Nephron (organoid): ENCODE measurements around the gene ARHGAP40.

Experiments used
- H3K27ac Mint-ChIP-seq, 3 experiments: 2 replicates each; pipeline ENCODE4 v1.8.0; 2020; ENCODE audit warnings: mixed read lengths in 3 of 3, mild to moderate bottlenecking in 2 of 3, moderate library complexity in 1 of 3
- H3K27me3 Mint-ChIP-seq: 2 replicates; pipeline ENCODE4 v1.8.0; 2021; ENCODE audit warnings: low read depth, mild to moderate bottlenecking, moderate library complexity, mixed read lengths
- H3K36me3 Mint-ChIP-seq: 2 replicates; pipeline ENCODE4 v1.8.0; 2020; ENCODE audit warnings: low read depth, mixed read lengths
- H3K4me1 Mint-ChIP-seq: 2 replicates; pipeline ENCODE4 v1.8.0; 2020; ENCODE audit warnings: mixed read lengths
- H3K4me3 Mint-ChIP-seq, 3 experiments: 2 replicates each; pipeline ENCODE4 v1.8.0; 2020; ENCODE audit warnings: mild to moderate bottlenecking in 3 of 3, mixed read lengths in 3 of 3, moderate library complexity in 2 of 3
- H3K9me3 Mint-ChIP-seq: 2 replicates; pipeline ENCODE4 v1.8.0; 2020; ENCODE audit warnings: mixed read lengths
- TF ChIP-seq, protein P1 (sequence below), 3 experiments: fragments of 200-600 bp; sonication (generic); IDR thresholded peaks; one replicate each; pipeline ENCODE4 v1.5.0; 2021; ENCODE audit warnings: antibody characterized with exemption in 3 of 3; ENCODE audit not compliant: unreplicated experiment in 3 of 3

Gene ARHGAP40

DNA sequence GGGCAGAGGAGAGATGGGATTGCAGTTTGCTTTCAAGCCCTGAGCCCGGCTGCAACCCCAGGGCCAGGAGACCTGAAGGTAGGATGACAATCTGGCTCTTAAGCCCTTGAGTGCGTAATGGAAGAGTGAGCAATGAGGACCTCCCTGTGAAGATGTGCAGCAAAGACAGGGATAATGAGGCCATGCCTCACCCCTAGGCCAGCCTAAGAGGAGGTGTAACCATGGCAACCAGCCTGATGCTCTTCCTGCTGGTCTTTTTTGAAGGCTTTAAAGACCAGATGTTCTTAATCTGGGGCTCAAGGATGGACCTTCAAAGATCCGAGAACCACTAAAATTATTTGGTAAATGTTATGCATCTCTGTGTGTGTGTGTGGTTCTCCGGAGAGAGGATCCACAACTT, 8.2 kb downstream of the ARHGAP40 start:
- H3K27me3 Mint-ChIP-seq: peaks cover 54% of the 10 kb centered on the region
- H3K4me1 Mint-ChIP-seq: no peaks in the 10 kb centered on the region
- H3K4me3 Mint-ChIP-seq: no peak overlapping the region
- H3K9me3 Mint-ChIP-seq: no peaks in the 10 kb centered on the region
- TF ChIP-seq, protein P1, sequence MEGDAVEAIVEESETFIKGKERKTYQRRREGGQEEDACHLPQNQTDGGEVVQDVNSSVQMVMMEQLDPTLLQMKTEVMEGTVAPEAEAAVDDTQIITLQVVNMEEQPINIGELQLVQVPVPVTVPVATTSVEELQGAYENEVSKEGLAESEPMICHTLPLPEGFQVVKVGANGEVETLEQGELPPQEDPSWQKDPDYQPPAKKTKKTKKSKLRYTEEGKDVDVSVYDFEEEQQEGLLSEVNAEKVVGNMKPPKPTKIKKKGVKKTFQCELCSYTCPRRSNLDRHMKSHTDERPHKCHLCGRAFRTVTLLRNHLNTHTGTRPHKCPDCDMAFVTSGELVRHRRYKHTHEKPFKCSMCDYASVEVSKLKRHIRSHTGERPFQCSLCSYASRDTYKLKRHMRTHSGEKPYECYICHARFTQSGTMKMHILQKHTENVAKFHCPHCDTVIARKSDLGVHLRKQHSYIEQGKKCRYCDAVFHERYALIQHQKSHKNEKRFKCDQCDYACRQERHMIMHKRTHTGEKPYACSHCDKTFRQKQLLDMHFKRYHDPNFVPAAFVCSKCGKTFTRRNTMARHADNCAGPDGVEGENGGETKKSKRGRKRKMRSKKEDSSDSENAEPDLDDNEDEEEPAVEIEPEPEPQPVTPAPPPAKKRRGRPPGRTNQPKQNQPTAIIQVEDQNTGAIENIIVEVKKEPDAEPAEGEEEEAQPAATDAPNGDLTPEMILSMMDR (IDR thresholded peaks at IDR 0.05; ENCODE audit: unreplicated experiment in 3 of 3): no peak
- H3K27ac Mint-ChIP-seq: no peak overlapping the region
- no peaks in the 10 kb centered on the region for H3K36me3 Mint-ChIP-seq

DNA sequence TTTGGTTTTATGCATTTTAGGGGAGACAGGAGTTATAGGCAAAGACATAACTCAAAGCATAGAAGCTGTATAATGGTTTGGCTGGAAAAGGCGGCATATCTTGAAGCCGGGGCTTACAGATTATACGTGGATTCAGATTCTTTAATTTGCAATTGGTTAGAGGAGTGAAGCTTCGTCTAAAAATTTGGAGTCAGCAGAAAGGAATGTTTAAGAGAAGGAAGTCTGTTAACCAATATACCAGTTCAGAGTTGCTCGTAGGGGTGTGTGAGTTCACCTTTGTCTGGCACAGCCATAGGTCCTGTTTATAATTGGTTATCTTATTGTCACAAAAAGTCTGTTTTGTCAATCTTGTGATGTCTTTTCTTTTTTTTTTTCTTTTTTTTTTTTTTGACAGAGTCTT, 8.9 kb downstream of the ARHGAP40 start:
- Mint-ChIP-seq H3K27me3 (peaks cover 48% of the 10 kb centered on the region), H3K4me1 (no peaks in the 10 kb centered on the region), H3K27ac (no peak overlapping the region), H3K36me3 (no peaks in the 10 kb centered on the region), H3K4me3 (no peak overlapping the region), H3K9me3 (no peaks in the 10 kb centered on the region)
- TF ChIP-seq, protein P1 (IDR thresholded peaks at IDR 0.05; ENCODE audit: unreplicated experiment in 3 of 3): no peak

DNA sequence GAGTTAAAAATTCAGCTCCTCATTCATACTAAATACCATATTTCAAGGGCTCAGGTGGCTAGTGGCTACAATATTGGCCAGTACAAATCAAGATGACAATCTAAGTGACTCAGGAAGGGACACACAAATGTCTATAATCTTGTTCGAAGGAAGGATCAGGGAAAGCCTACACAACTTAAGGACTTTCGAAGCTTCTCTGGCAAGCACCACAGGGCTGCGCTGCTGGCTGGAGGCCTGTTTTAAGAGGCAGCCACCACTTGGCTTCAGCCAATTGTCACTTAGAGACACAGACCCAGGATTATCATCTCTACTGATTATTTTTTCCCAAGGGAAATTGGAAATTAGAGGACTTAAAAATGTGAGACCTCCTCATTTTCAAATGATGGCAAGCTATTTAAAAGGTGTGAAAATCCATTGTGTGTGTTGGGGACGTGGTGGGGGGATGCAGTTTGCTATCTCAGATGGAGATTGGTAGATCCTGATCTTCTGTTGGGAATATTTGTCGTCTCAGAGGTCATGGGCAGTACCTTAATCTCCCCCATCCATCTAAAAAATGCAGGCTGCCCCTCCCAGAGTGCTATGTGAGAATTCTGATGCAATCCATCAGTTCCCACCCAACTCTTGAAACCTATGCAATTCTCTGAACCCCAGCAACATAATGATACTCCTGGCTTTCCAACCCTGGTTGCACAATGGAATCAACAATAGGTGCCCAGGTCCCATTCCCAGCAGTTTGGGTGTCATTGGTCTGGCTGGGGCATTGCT, 11.3 kb downstream of the ARHGAP40 start:
- TF ChIP-seq, protein P1 (IDR thresholded peaks at IDR 0.05; ENCODE audit: unreplicated experiment in 3 of 3): no peak
- Mint-ChIP-seq H3K4me1 (no peaks in the 10 kb centered on the region), H3K36me3 (no peaks in the 10 kb centered on the region), H3K9me3 (no peaks in the 10 kb centered on the region), H3K27me3 (peaks cover 45% of the 10 kb centered on the region), H3K4me3 (no peak overlapping the region), H3K27ac (no peak overlapping the region)

DNA sequence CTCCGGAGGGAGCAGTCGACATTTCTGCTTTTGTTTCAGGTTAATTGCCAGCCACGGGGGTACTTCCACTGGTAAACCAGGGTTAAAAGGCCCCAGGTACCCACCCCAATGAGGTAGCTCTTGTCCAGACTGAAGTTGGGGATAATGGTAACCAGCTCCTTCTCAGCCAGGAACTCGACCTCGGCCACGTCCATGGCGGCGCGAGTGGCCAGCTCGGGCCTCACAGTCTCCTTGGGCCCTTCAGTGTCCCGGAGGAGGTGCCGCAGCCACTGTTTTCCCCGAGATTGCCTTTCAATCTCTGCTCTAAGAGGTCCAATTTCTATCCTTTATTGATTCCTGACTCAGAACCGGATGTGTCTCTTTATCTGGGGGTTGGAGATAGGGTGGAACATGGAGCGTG, 13.7 kb downstream of the ARHGAP40 start:
- Mint-ChIP-seq H3K36me3 (no peaks in the 10 kb centered on the region), H3K27ac (no peak overlapping the region), H3K9me3 (no peaks in the 10 kb centered on the region), H3K4me3 (no peak overlapping the region), H3K4me1 (no peaks in the 10 kb centered on the region), H3K27me3 (peaks cover 47% of the 10 kb centered on the region)
- TF ChIP-seq, protein P1 (IDR thresholded peaks at IDR 0.05; ENCODE audit: unreplicated experiment in 3 of 3): no peak

DNA sequence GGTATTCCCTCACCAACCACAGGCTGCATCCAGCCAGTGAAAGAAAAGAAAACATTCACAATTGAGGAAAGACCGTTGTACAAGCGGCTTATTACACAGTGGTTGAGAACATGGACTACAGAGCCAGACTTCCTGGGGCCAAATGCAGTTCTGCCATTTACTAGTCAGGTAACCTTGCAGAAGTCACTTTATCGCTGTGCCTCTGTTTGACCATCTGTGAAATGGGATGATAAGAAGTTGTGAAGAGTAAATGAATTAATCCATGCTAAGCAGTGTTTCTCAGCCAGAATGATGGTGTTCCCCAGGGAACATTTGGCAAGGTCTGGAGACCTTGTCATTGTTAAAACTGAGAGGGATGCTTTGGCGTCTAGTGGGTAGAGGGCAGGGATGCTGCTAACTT, 14.8 kb downstream of the ARHGAP40 start:
- Mint-ChIP-seq H3K36me3 (no peaks in the 10 kb centered on the region), H3K27me3 (peaks cover 43% of the 10 kb centered on the region), H3K9me3 (no peaks in the 10 kb centered on the region), H3K27ac (no peak overlapping the region), H3K4me3 (no peak overlapping the region), H3K4me1 (no peaks in the 10 kb centered on the region)
- TF ChIP-seq, protein P1 (IDR thresholded peaks at IDR 0.05; ENCODE audit: unreplicated experiment in 3 of 3): no peak
